ENCODE measurements around the gene MYO1D. TPM values are rescaled to one million over a fixed set of nuclear protein-coding genes. Genes with fewer than 3 reads are reported as not detected.

Gene MYO1D
- total RNA-seq, 4 donors from 2014 or later: 46.3 to 139 (median 80.0) TPM

GRCh38 chr17:32701871-32702270 lies 175.1 kb downstream of the MYO1D start:
- TF ChIP-seq CTCF (IDR thresholded peaks at IDR 0.05; ENCODE audit: low read depth): no peak

GRCh38 chr17:32699247-32699646 lies 177.7 kb downstream of the MYO1D start:
- TF ChIP-seq CTCF (IDR thresholded peaks at IDR 0.05; ENCODE audit: low read depth): no peak

- no peak for TF ChIP-seq CTCF (IDR thresholded peaks at IDR 0.05; ENCODE audit: low read depth)
Measured at GRCh38 chr17:32697728-32698625, 178.9 kb downstream of the MYO1D start.

- TF ChIP-seq CTCF (IDR thresholded peaks at IDR 0.05; ENCODE audit: low read depth): no peak
Measured at GRCh38 chr17:32696426-32696825, 180.5 kb downstream of the MYO1D start.

- TF ChIP-seq CTCF (IDR thresholded peaks at IDR 0.05; ENCODE audit: low read depth): no peak
Measured at GRCh38 chr17:32695864-32696263, 181.1 kb downstream of the MYO1D start.

- no peak for TF ChIP-seq CTCF (IDR thresholded peaks at IDR 0.05; ENCODE audit: low read depth)
Measured at GRCh38 chr17:32693194-32693897, 183.6 kb downstream of the MYO1D start.

- TF ChIP-seq CTCF (IDR thresholded peaks at IDR 0.05; ENCODE audit: low read depth): no peak
Measured at GRCh38 chr17:32692179-32692578, 184.7 kb downstream of the MYO1D start.
